Right hindlimb (tissue), 1 donor: ENCODE data around the gene SBK3.
"Not testable (repeated sequence)": the region's sequence is repeated elsewhere in the genome, so short reads cannot be mapped to it uniquely, and the experiment has no call there.

ENCODE experiments used
- DNase-seq: peaks from one replicate; pipeline ENCODE4 v3.0.0-alpha.2; 2018

SBK3 gene

DNA sequence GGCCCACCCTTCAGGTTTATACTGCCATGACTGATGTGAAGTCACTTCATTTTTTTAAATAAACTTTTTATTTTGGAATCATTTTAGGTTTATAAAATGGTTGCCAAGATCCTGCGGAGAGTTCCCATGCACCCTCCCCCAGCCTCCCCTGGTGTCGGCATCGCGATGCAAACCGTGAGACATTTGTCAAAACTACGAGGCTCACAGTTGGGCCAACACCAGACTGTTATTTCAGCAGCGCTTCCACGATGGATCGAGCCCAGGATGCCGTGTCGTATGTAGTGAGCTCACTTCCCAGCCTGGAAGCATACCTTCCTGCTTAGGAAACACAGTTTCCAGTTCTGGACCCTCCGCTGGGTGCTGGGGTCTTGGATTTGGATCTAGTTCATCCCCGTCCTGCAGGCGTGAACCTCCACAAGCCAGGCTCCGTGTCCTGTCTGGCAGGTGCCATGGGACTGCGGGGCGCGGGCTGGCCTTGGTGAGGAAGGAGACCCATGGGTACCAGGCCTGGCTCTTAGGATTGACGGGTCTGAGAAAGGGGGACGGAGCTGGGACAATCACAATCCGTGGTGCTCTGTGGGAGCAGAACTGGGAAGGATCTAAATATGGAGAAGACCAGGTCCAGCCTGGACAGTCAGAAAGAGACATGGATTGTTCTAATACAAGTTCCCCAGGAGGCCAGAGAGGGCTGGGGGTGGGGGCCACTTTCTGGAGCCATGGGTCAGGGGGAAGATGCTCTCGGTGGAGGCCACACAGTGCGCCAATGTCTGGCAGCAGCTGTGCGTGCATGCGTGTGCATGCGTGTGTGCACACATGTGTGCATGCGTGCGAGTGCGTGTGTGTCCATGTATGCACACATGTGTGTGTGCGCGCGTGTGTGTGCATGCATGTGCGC, 6.0 kb downstream of the SBK3 start:
- DNase-seq, result no peak

DNA sequence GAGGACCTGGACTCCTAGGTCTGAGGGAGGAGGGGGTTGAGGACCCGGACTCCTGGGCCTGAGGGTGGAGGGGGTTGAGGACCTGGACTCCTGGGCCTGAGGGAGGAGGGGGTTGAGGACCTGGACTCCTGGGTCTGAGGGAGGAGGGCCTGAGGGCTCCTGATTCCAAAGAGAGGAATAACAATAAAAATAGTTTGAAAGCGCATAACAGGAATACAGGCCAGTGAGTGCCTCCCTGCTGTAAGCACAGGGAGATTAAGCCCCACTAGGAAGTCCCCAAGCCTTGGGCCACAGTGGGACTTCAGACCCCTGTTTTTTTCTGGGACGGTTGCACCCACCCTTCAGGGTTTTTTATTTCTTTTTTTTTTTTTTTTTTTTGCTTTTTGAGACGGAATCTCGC, 7.2 kb downstream of the SBK3 start:
- DNase-seq, result no peak

DNA sequence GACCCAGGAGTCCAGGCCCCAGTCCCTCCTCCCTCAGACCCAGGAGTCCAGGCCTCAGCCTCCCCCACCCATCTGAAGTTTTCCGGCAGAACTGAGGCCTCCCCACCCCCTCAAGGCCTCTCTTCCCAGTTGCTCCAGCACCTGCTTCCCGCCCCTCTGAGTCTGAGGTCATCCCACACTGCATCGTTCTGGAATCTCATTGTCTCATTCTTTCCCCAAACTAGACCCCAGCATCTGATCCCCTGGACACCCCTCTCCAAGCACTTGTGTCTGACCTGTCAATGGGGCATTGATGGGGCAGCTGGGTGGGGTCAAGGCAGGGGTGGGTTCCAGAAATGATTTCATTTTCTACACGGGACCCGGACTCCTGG, 7.6 kb downstream of the SBK3 start:
- peak; percentile 82 for DNase-seq

DNA sequence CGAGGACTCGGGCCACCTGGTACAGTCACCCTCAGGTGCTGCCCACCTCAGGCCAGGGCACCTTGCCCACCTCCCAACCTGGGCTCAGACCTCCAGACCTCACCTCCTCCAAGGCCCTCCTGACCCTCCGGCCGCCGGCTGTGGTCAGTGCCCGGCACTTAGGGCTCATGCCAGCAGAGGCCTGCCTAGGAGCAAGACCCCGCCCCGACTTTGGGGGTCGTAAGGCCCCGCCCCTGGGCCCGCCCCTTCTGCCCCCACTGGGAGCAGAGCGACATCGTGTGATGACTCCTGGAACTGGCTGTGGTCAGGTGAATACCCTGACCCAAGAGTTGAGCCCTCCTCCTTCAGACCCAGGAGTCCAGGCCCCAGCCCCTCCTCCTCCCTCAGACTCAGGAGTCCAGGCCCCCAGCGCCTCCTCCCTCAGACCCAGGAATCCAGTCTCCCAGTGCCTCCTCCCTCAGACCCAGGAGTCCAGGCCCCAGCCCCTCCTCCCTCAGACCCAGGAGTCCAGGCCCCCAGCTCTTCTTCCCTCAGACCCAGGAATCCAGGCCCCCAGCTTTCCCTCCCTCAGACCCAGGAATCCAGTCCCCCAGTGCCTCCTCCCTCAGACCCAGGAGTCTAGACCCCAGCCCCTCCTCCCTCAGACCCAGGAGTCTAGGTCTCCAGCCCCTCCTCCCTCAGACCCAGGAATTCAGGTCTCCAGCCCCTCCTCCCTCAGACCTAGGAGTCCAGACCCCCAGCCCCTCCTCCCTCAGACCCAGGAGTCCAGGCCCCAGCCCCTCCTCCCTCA, 8.2 kb downstream of the SBK3 start, which contains the start of gene SBK2:
Gene SBK2, minus strand, starts transcription at position 183 of the 790 bp plus-strand sequence. CDS start 839 bp downstream, outside the sequence.
- no peak for DNase-seq

DNA sequence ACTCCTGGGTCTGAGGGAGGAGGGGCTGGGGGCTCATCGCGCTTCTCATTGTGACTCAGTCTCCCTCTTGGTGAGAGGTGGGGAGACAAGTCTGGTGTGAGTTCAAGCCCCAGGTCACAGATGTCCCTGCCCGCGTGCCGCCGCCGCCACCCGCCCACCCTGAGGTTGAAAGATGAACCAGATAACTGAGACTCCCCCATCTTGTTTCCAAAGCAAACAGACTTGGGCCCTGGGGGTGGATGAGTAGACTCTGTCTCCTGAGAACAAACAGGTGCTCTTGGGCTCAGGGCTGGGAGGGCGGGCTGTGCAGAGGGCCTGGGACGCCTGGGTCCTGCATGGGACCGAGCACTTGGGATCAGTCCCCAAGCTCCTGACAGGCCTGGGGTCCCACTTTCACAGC, 9.0 kb downstream of the SBK3 start:
- DNase-seq, result no peak

DNA sequence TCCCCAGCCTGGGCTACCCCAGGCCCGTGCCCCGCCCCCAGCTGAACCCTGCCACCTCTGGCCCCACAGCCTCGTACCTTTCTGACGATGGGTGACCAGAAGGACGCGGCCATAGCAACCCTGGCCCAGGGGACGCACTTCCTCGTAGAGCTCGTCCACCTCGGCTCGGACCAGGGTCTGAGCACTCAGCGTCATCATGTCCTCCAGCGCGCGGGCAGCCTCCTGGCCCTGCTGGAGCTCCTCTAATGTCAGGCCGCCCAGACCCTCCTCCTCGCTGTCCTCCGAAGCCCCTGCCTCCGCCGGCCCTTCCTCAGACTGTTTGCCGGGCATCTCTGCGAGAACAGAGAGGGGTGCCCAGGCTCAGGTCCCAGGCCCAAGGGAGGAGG, 9.4 kb downstream of the SBK3 start:
- DNase-seq, result no peak

DNA sequence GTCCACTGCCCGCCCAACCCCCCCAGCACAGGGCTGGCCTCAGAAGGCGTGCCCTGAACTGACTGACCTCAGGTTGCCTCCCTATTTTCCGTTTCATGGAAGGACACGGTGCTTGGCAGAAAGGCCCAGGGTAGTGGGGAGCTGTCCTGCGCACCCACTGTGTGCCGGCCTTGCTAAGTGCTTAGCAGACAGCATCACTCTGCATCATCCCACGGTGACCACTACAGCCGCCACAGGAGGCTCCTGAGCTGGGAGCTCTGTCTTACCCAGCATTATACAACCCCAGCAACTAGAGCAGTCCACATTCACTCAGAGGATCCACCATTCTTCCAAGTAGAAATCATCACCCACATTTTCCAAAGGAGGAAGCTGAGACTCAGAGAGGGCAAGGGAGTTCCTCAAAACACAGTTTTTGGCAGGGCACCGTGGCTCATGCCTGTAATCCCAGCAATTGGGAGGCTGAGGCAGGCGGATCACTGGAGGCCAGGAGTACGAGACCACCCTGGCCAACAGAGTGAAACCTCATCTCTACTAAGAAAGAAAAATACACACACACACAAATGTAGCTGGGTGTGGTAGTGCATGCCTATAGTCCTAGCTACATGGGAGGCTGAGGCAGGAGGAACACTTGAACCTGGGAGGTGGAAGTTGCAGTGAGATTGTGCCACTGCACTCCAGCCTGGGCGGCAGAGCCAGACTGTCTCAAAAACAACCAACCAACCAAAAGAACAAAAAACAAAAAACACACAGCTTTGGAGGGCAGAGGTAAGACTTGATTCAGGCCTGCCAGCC, 10.0 kb downstream of the SBK3 start:
- no peak for DNase-seq

DNA sequence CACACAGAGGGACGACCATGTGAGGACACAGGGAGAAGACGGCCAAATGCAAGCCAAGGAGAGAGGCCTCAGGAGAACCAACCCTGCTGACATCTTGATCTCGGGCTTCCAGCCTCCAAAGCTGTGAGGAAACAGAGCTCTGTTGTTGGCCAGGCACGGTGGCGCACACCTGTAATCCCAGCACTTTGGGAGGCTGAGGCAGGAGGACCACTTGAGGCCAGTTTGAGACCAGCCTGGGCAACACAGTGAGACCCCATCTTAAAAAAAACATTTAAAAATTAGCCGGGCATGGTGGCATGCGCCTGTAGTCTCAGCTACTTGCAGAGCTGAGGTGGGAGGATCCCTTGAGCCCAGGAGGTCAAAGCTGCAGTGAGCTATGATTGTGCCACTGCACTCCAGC, 11.1 kb downstream of the SBK3 start:
- DNase-seq, result not testable (repeated sequence)

DNA sequence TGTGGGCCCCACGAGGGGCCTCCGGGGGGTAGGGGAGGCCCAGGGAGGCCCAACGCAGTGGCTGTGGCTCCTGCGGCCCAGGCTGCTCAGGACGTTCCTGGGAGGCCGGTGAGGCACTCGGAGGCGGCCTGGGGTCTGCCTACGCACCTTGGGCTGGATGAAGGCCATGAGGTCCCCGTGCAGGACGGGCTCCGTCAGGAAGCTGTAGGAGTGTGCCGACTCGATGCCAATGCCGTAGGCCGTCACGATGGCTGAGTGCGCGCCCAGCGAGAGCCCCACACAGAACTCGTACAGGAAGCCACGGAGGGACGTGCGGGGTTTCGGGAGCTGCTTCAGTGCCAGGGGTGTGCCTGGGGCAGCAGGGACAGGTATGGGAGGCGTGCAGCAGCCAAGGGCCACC, 14.3 kb downstream of the SBK3 start:
- no peak for DNase-seq

DNA sequence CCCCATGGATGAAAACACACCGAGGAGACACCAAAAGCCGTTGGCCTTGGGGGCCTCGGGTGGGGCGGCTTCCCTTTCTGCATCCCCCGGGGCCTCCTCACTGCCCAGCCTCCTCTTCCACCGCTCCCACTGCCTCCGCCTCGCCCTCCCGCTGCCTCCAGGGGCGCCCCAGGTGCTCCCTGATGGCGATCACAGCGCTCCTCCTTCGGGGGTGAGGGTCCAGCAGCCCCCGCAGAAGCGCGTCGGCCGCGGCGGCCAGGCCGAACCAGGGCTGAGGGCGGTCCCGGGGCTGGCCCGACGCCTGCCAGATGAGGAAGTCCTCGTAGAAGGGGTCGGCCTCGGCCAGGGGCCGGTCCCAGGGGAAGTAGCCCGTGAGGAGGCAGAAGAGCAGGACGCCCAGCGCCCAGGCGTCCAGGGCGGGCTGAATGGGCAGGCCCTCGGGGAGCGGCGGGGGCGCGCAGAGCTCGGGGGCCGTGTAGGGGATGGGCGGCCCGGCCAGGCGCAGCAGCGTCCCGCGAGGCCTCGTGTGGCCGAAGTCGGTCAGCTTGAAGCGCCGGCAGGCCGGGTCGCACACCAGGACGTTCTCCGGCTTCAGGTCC, 15.6 kb downstream of the SBK3 start:
- no peak for DNase-seq

DNA sequence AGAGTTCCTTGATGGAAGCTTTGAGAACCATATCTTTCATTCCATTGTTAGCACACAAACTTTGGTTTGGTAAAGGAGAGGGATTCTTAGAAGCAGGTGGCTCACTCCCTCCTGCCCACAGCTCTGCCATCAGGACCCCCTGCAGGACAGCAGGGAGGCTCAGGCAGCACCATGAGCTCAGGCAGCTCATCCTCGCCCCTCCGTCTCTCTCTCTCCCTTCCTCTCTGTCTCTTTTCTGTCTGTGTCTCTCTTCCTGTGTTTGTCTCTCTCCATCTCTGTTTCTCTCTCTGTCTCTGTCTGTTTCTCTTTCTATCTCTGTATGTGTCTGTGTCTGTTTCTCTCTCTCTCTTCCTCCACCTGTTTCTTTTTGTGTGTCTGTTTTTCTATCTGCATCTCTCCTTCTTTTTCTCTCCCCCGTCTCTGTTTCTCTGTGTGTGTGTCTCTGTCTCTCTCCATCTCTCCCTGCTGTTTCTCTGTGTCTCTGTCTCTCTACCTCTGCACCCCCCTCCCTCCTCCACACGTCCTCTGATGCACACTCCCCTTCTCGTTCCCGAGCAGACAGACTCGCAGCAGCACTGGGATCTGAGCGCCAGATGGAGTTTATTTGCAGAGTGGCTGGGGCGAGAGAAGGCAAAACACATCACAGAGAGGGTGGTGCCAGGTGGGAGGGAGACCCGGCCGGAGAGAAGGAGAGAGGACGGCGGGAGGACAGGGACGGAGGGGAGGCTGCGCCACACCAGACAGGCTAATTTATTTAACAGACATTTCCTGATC, 17.1 kb downstream of the SBK3 start:
- DNase-seq, result no peak

DNA sequence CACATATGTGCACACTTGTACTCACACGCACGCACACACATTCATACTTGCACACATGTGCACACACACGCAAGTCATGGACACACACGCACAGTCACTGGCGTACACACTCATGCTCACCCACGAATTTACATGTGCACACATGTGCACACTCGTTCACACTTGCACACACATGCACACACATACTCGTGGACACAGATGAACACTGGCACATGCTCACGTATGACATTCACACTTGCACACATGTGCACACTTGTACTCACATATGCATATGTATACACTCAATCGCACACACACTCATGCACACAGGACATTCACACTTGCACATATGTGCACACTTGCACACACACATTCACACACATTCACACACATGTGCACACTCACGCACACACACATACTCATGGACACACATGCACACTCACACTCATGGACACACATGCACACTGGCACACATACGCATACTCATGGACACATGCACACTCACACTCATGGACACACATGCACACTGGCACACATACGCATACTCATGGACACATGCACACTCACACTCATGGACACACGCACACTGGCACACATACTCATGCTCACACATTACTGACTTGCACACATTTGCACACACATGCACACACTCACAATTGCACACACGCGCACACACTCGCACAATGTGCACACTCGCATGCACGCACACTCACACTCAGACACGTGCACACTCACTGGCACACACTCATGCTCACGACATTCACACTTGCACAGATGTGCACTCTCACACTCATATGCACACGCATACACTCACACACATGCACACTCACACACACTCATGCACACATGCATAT, 17.9 kb downstream of the SBK3 start:
- DNase-seq, result no peak

DNA sequence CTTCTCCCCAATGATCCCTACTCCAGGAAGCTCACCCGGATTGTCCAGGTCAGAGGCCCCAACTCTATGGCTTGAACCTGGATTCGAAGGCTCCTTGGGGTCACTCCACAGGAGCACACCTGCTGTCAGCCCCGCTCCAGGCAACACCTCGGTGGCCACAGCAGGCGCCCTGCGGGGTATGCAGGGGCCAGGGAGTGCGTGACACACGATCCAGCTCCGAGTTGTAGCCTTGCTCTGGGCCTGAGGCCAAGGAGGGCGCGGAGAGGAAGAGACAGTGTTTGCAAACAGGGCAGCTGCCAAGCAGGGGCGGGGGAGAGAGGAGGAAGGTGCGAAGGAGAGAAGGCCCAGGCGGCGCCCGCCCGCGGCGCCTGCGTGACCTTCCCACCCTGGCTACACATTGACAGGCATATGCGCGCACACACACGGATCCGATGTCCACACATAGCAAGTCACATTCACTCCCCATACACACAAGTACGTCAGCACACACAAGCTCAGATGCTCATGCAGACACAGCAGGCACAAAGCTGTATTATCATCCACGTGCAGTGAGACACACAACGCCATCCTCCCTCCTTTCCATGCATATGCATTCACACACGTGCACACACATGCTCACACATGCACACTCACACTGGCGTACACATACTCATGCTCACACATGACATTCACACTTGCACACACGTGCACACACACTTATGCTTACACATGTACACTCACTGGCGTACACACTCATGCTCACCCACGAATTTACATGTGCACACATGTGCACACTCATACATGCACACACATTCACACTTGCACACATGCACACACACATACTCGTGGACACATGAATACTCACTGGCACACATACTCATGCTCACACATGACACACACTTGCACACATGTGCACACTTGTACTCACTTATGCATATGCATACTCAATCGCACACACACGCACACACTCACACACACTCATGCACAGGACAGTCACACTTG, 18.8 kb downstream of the SBK3 start:
- peak; percentile 87 for DNase-seq

DNA sequence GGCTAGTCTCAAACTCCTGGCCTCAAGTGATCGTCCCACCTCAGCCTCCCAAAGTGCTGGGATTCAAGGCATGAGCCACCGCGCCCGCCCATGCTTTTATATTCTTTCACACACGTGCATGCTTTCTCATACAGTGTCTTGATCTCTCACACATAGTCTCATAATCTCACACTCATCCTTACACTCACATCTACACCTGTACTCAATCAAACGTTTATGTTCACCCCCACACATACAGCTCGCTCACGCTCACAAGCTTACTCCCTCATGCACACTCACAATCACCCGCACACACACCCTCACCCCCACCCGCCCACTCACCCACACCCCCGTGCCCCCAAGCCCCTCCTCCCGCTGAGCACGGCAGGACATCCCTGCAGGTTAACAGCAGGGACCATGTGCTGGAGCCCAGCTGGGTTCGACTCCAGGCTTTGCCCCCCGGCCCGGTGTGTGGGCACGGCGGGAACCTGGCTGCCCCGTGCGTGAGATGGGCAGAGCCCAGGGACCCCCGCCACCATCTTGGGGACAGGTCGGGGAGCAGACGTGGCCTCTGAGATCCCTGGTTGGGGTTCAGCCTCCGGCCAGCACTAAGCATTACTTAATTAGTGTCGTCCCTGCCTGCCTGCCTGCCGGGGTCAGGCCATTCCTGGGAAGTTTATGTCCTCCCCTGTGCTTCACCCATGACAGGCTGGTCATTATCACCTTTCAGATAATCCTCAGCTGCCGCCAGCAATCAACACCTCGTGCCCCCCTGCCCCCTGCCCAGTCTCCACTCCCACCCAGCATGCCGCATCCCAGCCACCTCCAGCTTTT, 19.8 kb downstream of the SBK3 start:
- no peak for DNase-seq

DNA sequence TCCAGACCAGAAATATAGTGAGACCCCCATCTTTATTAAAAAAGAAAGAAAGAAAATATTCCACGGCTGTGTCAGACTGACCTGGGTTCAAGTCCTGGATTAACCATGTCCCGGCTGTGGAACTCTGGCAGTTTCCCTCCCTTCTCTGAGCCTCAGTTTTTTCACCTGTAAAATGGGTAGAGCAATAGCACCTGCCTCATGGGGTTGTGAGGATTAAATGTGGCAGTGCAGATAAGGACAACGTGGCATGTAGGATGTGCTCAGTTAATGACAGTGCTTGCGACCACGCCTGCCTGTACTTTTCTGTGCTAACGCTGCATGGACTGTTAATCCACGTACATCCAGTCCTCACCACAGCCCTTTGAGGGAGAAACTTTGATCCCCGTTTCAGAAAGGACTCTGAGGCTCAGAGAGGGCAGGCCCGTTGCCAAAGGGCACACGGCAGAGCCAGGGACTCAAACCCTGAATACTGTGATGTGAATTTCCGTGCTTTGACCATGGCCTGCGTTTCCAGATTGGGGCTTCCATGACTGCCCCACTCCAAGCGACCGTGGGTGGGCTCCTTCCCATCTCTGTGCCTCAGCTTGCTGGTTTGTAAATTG, 24.6 kb downstream of the SBK3 start:
- no peak for DNase-seq

DNA sequence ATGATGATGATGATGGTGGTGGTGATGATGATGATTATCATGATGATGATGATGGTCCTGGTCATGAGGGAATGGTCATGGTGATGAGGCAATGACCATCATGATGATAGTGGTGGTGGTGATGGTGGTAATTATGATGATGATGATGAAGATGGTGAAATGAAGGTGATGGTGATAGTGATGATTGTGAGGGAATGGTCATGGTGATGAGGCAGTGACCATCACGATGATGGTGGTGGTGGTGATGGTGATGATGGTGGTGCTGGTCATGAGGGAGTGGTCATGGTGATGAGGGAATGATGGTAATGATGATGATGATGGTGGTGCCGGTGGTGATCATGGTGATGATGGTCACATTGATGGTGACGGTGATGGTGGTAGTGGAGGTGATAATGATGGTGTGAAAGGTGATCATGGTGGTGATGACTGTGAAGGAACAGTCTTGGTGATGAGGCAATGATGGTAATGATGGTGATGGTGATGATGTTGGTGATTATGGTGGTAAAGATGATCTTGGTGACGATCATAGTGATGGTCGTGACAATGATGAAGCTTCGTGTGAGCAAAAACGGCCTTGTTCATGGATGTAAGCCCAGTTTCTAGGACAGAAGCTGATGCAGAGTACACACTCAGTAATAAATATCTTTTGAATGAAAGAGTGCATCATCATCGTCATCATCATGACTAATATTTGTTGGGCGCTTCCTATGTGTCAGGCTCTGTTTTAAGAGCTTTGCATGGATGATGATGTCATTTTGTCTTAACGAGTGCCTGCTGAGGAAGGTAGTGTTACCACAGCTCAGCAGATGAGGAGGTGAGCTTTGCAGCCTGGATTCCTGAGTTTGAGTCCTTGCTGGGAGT, 25.7 kb downstream of the SBK3 start:
- DNase-seq, result no peak

DNA sequence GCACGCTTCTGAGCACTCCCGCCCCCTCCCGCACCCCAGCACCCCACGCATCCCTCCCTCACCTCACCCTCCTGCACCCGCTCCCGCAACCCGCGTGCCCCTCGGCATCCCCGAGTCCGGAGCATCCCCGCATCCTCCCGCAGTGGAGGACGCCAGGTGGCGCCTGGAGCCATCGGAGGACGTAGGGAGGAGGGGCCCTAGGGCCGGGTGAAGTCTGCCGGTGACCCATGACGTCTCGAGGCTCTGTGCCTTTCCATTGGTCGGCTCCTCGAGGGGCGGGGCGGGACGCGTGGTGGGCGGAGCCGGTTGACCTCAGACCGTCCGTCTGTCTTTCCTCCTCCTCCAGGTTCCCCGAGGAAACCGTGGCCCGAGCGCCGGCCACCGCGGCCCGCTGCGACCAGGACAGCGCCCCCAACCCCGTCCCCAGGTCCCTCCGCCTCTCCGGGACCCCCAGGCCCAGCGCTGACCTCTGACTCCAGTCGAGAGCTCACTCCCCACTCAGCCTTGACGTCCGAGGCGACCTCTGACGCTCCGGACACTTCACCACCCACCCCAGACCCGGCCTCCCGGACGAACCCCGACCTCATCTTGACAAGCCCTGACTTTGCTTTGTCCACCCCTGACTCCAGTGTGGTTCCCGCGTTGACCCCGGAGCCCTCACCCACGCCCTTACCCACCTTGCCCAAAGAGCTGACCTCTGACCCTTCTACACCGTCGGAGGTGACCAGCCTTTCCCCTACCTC, 28.3 kb downstream of the SBK3 start:
- peak; percentile 93 for DNase-seq
